ENCODE results near the gene SNX25. TPM values are rescaled to one million over a fixed set of nuclear protein-coding genes. Genes with fewer than 3 reads are reported as not detected.

SNX25 gene
- total and polyA plus RNA-seq, 4 donors = 2.8 to 13.9 (median 5.0) TPM

GRCh38 chr4:185235119-185235842 lies 25.9 kb downstream of the SNX25 start (continued):
- TF ChIP-seq CTCF (IDR thresholded peaks at IDR 0.05; ENCODE audit: low read depth, low read length, missing input control) = no peak

- WGBS = 53% methylated on average over 7 of the region's 7 CpGs
- no peaks in the 10 kb centered on the region for H3K36me3 ChIP-seq (ENCODE audit: control insufficient read depth in 4 of 4, insufficient read depth in 3 of 4, low read depth in 1 of 4, low read length in 3 of 4)
- TF ChIP-seq SP1 (IDR thresholded peaks at IDR 0.05) = no peak
- TF ChIP-seq HNF4G (IDR thresholded peaks at IDR 0.05) = no peak
- no peak for TF ChIP-seq EGR1 (IDR thresholded peaks at IDR 0.05; ENCODE audit: low read depth in 2 of 2)
- TF ChIP-seq ATF3 (IDR thresholded peaks at IDR 0.05) = no peak
- TF ChIP-seq MAX (IDR thresholded peaks at IDR 0.05) = no peak
- no peak for TF ChIP-seq JUND (IDR thresholded peaks at IDR 0.05)
- no peak for TF ChIP-seq CTCF (IDR thresholded peaks at IDR 0.05; ENCODE audit: low read depth, low read length, missing input control)
- no peak for TF ChIP-seq RAD21 (IDR thresholded peaks at IDR 0.05)
- TF ChIP-seq HNF4A (conservative IDR thresholded peaks at IDR 0.05) = no peak
- TF ChIP-seq FOXA1 (IDR thresholded peaks at IDR 0.05) = no peak
- no peak for TF ChIP-seq YY1 (IDR thresholded peaks at IDR 0.05)
- no peak for TF ChIP-seq NR2F2 (IDR thresholded peaks at IDR 0.05)
- TF ChIP-seq RXRA (IDR thresholded peaks at IDR 0.05) = no peak
- no peak for TF ChIP-seq REST (IDR thresholded peaks at IDR 0.05)
- TF ChIP-seq GABPA (IDR thresholded peaks at IDR 0.05 in 1 of 2, conservative IDR thresholded peaks at IDR 0.05 in 1 of 2) = no peak
- no peak for TF ChIP-seq ZBTB33 (IDR thresholded peaks at IDR 0.05)
- TF ChIP-seq FOXA2 (IDR thresholded peaks at IDR 0.05) = no peak
Measured at GRCh38 chr4:185235843-185236503, 26.6 kb downstream of the SNX25 start.

More at GRCh38 chr4:185235843-185236503, 26.6 kb downstream of the SNX25 start:
- Histone ChIP-seq H3K27ac (ENCODE audit: low read depth in 1 of 2, low read length in 2 of 2) (no peak overlapping the region), H3K4me3 (ENCODE audit: low read depth in 1 of 3, low read length in 3 of 3) (no peak overlapping the region), H3K4me1 (ENCODE audit: control insufficient read depth in 4 of 4, insufficient read depth in 4 of 4, low read length in 3 of 4) (peaks cover 0 to 4% (median under 1%) of the 10 kb centered on the region in 4 donors), H3K9ac (ENCODE audit: low read depth in 1 of 2, low read length in 2 of 2) (no peak overlapping the region), H3K9me3 (ENCODE audit: control insufficient read depth in 4 of 4, low read length in 3 of 4) (peaks cover 0 to 2% (median 0%) of the 10 kb centered on the region in 4 donors), H3K27me3 (ENCODE audit: control insufficient read depth in 4 of 4, insufficient read depth in 4 of 4, low read length in 3 of 4) (no peaks in the 10 kb centered on the region)
- no peak for DNase-seq (ENCODE audit: low spot score)

Measured in liver (tissue), 9 donors.